HG03039 (cell line): Measurements from ENCODE around the gene SOHLH1.

ENCODE experiments used
- ATAC-seq: cut with Tn5 transposase; IDR thresholded peaks from one replicate; pipeline ENCODE4 v1.9.1; 2021; ENCODE audit warnings: mild to moderate bottlenecking, moderate library complexity; ENCODE audit not compliant: unreplicated experiment

SOHLH1 gene

GRCh38 chr9:135705376-135705775 lies 6.1 kb upstream of the SOHLH1 start:
- ATAC-seq: no peak

DNA sequence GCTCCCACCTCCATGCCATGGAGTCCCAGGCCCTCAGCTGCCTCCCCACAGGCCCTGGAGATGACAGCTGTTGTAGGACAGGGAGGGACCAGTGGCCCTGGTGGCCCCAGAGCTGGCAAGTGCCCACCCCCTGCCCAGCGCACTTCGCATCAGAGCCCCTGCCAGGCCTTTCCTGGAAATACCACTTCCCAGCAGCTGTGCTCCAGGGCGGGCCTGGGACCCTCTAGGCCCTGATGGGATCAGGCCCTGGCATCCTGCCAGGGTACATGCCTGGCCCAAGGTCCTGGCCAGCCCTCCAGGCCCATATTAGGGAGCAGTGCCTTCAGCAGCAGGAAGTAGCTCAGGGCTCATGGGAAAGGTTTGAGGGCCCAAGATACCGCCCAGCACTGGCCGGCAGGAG lies 5.2 kb upstream of the SOHLH1 start:
- ATAC-seq: no peak

DNA sequence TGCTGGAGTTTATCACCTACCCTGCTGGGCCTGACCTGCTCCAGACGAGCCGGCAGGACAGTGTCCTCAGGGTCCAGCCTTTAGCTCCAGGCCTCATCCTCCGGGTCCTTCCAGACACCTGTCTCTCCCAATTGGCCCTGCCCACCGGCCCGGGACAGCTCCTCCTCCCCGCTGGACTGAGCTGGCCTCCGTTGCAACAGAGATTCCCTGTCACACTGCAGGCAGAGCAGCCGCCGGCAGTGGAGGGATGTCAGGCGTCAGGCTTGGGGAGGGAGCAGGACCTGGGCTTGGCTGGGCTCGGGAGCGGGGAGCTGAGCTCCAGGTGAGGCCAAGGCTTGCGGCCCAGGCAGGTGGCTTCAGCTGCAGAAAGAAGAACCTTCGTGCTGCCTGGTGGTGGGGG lies 4.4 kb upstream of the SOHLH1 start:
- ATAC-seq: no peak

DNA sequence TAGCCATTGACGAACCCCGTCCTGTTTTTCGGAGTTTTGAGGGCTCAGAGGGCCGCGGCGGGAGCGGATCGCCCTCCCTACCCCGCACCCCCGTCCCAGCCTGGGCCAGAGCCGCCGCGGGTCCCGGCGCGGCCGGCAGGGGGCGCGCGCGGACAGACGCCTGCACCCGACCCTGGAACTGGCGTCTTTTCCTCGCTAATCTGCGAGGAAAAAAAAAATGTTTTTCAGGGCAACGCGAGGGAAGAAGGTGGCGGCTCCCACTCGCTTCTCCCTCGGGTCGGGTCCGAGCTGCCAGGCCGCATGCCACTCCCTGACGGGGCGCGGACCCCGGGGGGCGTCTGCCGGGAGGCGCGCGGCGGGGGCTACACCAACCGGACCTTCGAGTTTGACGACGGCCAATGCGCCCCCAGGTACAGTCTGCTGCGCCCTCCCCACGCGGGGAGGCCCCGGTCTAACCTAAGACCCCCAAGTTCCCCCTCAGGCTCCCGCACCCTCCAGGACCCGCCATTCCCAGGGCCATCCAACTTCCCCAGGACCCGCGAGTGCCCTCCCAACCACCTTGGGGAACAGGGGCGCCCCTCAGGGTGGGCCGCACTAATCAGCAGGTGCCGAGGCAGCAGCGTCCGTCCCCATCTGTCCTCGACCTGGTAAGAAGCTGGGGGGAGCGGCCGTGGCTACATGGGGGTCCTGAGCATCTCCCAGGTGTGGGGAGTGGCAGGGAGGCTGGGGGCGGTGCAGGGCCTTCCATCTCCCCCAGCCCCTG lies 2.9 kb upstream of the SOHLH1 start, which contains the start of gene KCNT1:
TSS of gene KCNT1 (plus strand) at position 227 of the 763 bp plus-strand sequence. CDS start at position 301, 74 bp downstream.
- no peak for ATAC-seq

- ATAC-seq: no peak
Observed at GRCh38 chr9:135701067-135701958, 2.0 kb upstream of the SOHLH1 start.

GRCh38 chr9:135700525-135700924 lies 1.2 kb upstream of the SOHLH1 start:
- ATAC-seq: no peak

- no peak for ATAC-seq
Observed at GRCh38 chr9:135698767-135699166, 514 bp downstream of the SOHLH1 start.

- ATAC-seq: no peak
Observed at GRCh38 chr9:135698236-135698635, 1.0 kb downstream of the SOHLH1 start.

GRCh38 chr9:135697226-135697625 lies 2.1 kb downstream of the SOHLH1 start:
- no peak for ATAC-seq

DNA sequence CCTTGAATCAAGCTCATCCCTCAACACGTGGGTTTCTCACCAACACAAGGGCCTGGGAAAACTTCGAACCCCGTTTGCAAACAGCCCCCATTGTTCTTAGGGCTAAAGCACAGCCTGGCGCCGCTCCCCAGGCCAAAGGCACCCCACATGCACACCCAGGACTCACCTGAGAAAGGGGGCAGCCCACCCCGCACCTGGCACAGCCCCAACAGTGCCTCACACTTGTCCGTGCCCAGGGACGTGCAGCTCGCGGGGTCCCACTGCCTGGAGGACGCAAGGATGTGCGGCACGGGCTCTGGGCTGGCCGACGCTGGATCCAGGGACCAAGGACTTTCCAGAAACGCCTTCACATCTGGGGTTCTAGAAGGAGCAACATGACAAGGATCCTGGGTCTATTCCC lies 2.8 kb downstream of the SOHLH1 start:
- ATAC-seq: no peak

- no peak for ATAC-seq
Observed at GRCh38 chr9:135695642-135696041, 3.6 kb downstream of the SOHLH1 start.

DNA sequence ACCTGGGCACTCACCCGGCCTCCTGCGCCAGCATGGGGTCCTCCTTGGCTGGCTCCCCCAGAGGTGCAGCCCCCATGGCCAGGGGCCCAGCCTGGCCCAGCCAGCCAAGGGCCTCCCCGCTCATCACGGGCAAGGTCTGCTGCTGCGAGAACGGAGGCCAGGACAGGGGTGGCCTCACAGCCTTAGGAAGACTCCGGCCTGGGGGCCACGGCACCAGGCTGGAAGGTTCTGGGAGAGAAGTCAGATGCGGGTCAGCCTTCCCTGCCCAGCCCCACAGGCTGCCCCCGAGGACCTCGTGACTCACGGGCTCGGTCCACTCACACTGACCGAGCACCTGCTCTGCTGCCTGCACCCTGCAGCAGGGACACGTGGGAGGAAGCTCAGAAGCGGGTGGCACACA lies 4.2 kb downstream of the SOHLH1 start:
- no peak for ATAC-seq

DNA sequence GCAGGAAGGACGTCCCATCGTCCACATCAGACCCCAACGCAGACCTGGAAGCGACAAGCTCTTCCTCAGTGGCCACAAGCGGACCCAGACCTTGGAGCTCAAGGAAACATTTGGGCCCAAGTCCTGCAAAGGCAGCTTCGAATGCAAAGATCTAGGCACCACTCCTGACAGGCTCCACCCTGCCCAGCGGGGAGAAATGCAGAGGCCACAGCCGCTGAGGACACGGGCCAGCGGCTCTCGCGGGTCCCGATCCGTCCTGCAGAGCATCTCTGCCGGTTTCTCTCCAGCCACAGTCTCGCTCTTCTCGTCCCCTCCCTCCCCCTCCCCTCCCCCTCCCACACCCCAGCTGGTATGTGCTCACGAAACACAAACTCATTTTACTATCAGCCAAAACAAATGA lies 4.9 kb downstream of the SOHLH1 start:
- ATAC-seq: no peak

DNA sequence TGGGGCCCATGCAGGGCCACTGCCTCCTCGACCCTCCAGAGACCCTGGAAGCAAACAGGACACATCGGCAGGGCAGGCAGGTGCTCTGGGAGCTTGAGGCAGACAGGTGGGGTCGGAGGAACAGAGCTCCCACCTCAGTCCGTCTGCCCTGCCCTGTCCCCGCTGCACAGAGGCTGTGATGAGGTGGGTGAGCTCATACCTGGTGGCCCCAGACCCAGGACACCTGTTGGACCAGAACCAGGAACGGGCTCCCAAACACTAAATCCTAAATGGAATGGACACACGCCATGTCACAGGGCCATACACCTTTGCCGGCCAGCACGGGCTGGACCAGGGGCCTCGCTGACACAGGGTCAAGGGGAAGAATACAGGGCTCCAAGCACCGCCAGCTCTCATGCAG lies 5.5 kb downstream of the SOHLH1 start:
- no peak for ATAC-seq

- ATAC-seq: no peak
Observed at GRCh38 chr9:135693265-135693664, 6.0 kb downstream of the SOHLH1 start.

DNA sequence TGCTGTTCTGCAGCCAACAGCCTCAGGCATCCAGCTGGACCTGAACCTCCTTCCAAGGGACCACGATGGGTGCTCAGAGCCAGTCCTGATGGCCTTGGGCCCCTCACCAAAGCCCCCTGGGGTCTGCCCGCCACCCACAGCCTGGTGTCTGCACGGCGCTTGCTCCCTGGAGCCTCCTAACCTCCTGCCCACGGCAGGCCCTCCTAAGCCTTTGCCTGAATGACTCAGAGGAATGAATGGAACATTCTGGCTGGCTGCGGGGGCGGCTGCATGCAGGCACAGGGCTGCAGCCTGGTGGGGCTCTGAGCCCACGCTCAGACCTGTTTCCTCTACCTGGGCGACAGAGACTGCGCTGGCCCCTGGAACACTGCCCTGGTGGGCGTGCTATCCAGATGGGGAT lies 6.9 kb downstream of the SOHLH1 start:
- ATAC-seq: no peak

DNA sequence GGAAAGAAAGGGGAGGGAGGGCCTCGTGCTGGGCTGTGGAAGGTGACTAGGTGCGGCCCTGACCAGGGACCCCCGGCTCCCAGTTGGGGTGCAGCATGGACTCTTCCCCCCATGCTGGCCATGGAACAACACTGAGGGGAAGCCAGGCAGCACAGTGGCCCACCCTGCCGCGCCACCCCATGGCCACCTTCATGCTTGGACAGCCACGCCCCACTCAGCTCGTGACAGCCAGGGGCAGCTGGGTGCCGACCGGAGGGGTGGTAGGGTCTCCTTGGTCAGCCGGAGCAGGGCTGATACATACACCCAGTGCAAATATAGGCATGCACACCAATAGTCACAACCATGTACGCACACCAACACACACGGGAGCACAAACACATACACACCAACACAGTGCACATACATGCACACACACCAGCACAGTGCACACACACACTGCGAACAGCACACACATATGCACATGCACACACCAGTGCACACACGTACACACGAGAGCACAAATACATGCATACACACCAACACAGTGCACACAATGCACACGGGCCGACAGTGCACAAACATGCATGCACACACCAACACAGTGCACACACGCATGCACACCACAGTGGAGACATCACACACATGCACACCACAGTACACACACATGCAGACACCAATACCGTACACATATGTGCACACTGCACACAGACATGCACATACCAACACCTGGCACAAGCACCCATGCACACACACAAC lies 8.3 kb downstream of the SOHLH1 start:
- no peak for ATAC-seq

- ATAC-seq: no peak
Observed at GRCh38 chr9:135689011-135689410, 10.3 kb downstream of the SOHLH1 start.

DNA sequence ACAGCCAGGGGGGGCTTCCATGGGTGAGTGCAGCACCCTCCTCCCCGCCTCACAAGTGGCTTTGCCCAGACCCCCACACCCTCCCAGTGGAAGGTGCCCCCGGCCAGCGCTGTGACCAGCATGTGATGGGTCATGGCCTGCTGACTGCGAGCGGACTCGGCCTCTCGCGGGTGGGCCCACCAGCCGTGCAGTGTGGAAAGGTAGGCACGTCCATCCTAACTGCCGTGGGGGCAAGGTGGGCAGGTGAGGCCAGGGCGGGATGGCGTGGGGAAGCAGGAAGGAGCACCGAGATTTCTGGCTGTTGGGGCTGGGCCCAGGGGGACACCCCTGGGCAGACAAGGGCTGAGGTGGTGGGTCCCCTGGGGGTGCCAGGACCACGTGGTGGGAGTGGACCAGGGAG lies 12.1 kb downstream of the SOHLH1 start:
- no peak for ATAC-seq

GRCh38 chr9:135684691-135685090 lies 14.6 kb downstream of the SOHLH1 start:
- ATAC-seq: no peak

DNA sequence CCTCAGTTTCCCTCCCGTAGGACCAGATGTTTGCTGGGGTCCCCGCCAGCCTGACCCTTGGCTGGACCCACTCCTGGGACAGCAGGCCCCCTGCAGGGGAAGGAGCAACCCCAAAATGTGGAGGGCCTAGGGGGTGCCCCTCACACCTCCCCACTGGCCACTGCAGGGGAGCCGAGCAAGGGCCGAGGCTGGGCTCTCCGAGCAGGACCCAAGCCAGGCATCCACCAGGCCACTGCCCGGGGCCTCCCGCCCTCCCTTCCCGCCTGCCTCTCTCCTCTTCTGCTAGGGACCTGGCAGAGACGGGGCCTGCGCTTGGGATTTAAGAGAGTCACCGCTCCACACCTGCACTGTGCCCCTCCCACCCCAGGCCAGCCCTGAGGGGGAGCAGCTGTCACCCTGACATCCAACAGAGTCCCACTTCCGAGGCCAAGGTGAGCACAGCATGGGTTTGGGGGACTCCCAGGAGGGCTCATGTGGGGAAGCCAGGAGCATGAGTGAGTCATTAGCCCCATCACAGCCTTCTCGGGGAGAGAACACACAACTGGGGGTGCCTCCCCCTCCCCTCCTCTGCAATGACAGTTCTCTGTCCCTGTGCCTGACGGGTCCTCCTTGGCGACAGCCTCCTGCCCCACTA lies 15.8 kb downstream of the SOHLH1 start:
- no peak for ATAC-seq
